Psoas muscle (tissue), 8 donors: ENCODE data around the gene GSE1. TPM values are rescaled to one million over a fixed set of nuclear protein-coding genes. Genes with fewer than 3 reads are reported as not detected.
A peak's percentile ranks its signal among the peaks of the same experiment; 100 is the strongest.

ENCODE experiments used
- ATAC-seq, 4 donors: fragments of 200-7000 bp; cut with Tn5 transposase; one replicate each; pipeline ENCODE4 v1.9.1; 2020; ENCODE audit warnings: moderate library complexity in 3 of 4, mild to moderate bottlenecking in 2 of 4
- DNase-seq, 2 donors: peaks; one replicate each; pipeline ENCODE4 v3.0.0-alpha.2; 2020
- H3K27ac ChIP-seq: fragments of 200-600 bp; one replicate; pipeline ENCODE4 v1.8.0; 2022
- H3K27me3 ChIP-seq, 3 donors: fragments of 200-600 bp in 1 of 3; one replicate each; pipeline versions ENCODE4 v1.6.1 to v1.8.0; 2013 to 2022; ENCODE audit warnings: low read length in 2 of 3, mild to moderate bottlenecking in 2 of 3, moderate library complexity in 1 of 3; ENCODE audit not compliant: insufficient read depth in 3 of 3
- H3K36me3 ChIP-seq, 2 donors: fragments of 200-600 bp in 1 of 2; one replicate each; pipeline versions ENCODE4 v1.6.1 to v1.8.0; 2013 to 2022; ENCODE audit warnings: low read depth in 1 of 2, mild to moderate bottlenecking in 1 of 2, moderate library complexity in 1 of 2; ENCODE audit not compliant: insufficient read depth in 1 of 2
- H3K4me1 ChIP-seq: fragments of 200-600 bp; one replicate; pipeline ENCODE4 v1.8.0; 2022
- H3K4me3 ChIP-seq: fragments of 200-600 bp; one replicate; pipeline ENCODE4 v1.8.0; 2022; ENCODE audit warnings: mild to moderate bottlenecking
- H3K9me3 ChIP-seq: fragments of 200-600 bp; one replicate; pipeline ENCODE4 v1.8.0; 2022
- CTCF ChIP-seq: fragments of 200-600 bp; IDR thresholded peaks from one replicate; pipeline ENCODE4 v1.8.0; 2022; ENCODE audit warnings: antibody characterized with exemption
- WGBS, 3 donors: extraction: QIAGEN DNeasy Blood & Tissue Kit; methylation state at CpG; one replicate each; pipeline versions ENCODE4 v1.1.6 to v1.1.7; 2013; 5-methylcytosine and 5-hydroxymethylcytosine counted together
- intact Hi-C, 2 donors: fragments of 100-400 bp; cut with DNase I; formaldehyde crosslinking; loops; one replicate each; pipeline versions ENCODE4 v1.11.0 to v1.14.2; 2022
- polyA plus RNA-seq, 3 donors: library from polyadenylated mRNA; stranded (reverse); fragments of 200-250 nt; gene quantifications; one replicate each; pipeline ENCODE4 v1.2.3, GENCODE V29; 2013
- total RNA-seq, 4 donors: library from RNA; stranded (reverse); fragmentation: NEBNext Ultra II Directional in 2 of 4; extraction: Animal tissue kit (Norgen Biotek cat#: 25700) in 2 of 4; gene quantifications; one replicate each; pipeline versions ENCODE4 v1.2.1 to v1.2.4, GENCODE V29; 2021 to 2023
- donor health status: healthy with polysubstance abuse.
- donor health status: DM: no; HTN: no; CAD: no; lungs with moderate emphysema.
- donor health status: Bipolar disorder and iron deficiency.
- donor health status: healthy.
- donor health status: DM: yes; HTN: yes; CAD: no.
- donor health status: DM: no; HTN: no; CAD: no.
- donor health status: DM: no; HTN: no; CAD: no.
- donor health status: DM: yes; HTN: yes; CAD: no.

The GSE1 gene
- total and polyA plus RNA-seq, 7 donors, result 10.8 to 90.5 (median 47.0) TPM

- Histone ChIP-seq H3K4me1 (peaks cover 35% of the 10 kb centered on the region), H3K27me3 (no peaks in the 10 kb centered on the region), H3K4me3 (no peak overlapping the region), H3K9me3 (no peaks in the 10 kb centered on the region), H3K27ac (no peak overlapping the region), H3K36me3 (no peaks in the 10 kb centered on the region)
- intact Hi-C loops, result loop anchor here (5.0 to 10.0 kb wide), 2 partner anchors 232 to 335 kb away; no protein-coding TSS in a partner anchor
- no peak for DNase-seq
- no peak for ATAC-seq
- no peak for TF ChIP-seq CTCF
- WGBS, 3 donors, result 94 to 99% (median 96%) methylated on average over 7 of the region's 7 CpGs
Measured at GRCh38 chr16:85609539-85609938, 3.6 kb upstream of the GSE1 start.

- no peak for TF ChIP-seq CTCF
- Histone ChIP-seq H3K36me3 (no peaks in the 10 kb centered on the region), H3K27me3 (no peaks in the 10 kb centered on the region), H3K4me3 (peak overlapping the region; percentile 79), H3K4me1 (peaks cover 41% of the 10 kb centered on the region), H3K9me3 (no peaks in the 10 kb centered on the region), H3K27ac (peak overlapping the region; percentile 99)
- intact Hi-C loops, result loop anchor here (2.0 to 10.0 kb wide), 4 partner anchors 55 to 335 kb away; no protein-coding TSS in a partner anchor
- DNase-seq (no peak), ATAC-seq (no peak)
- 33 to 49% (median 35%) methylated on average over 10 to 11 of the region's 11 CpGs for WGBS, 3 donors
Measured at GRCh38 chr16:85610059-85610445, 3.1 kb upstream of the GSE1 start.

GRCh38 chr16:85610446-85611193 is 2.5 kb upstream of the GSE1 start:
- peak; percentile 48 to 66 (median 51) for ATAC-seq
- TF ChIP-seq CTCF, result peak; percentile 99
- 3 to 7% (median 4%) methylated on average over 26 to 39 of the region's 39 CpGs for WGBS, 3 donors
- H3K27ac ChIP-seq, result peak overlapping the region; percentile 99
- no peaks in the 10 kb centered on the region for H3K9me3 ChIP-seq
- H3K36me3 ChIP-seq, result no peaks in the 10 kb centered on the region
- peak; percentile 92 to 95 for DNase-seq
- H3K27me3 ChIP-seq, result no peaks in the 10 kb centered on the region
- intact Hi-C loops, result loop anchor here (2.0 to 10.0 kb wide), 4 partner anchors 56 to 336 kb away; no protein-coding TSS in a partner anchor
- H3K4me1 ChIP-seq, result peaks cover 46% of the 10 kb centered on the region
- peak overlapping the region; percentile 79 for H3K4me3 ChIP-seq

- peak overlapping the region; percentile 79 for H3K4me3 ChIP-seq
- intact Hi-C loops, result loop anchor here (2.0 to 10.0 kb wide), 4 partner anchors 56 to 336 kb away; no protein-coding TSS in a partner anchor
- peak overlapping the region; percentile 99 for H3K27ac ChIP-seq
- peak in 1 of 2 donors; percentile 78 for DNase-seq
- no peaks in the 10 kb centered on the region for H3K27me3 ChIP-seq
- H3K9me3 ChIP-seq, result no peaks in the 10 kb centered on the region
- peak; percentile 5 to 27 (median 18) for ATAC-seq
- no peak for TF ChIP-seq CTCF
- 0 to 1% (median 0%) methylated on average over 3 to 20 of the region's 21 CpGs for WGBS, 3 donors
- no peaks in the 10 kb centered on the region for H3K36me3 ChIP-seq
- peaks cover 48% of the 10 kb centered on the region for H3K4me1 ChIP-seq
Measured at GRCh38 chr16:85611194-85611443, 2.0 kb upstream of the GSE1 start.
